Measurements from ENCODE around the gene CXCL14.
"Not testable (repeated sequence)": the region's sequence is repeated elsewhere in the genome, so short reads cannot be mapped to it uniquely, and the experiment has no call there.

The CXCL14 gene

GRCh38 chr5:135543001-135543484, 35.7 kb downstream of the CXCL14 start:
- DNase-seq (ENCODE audit: low spot score), result no peak

GRCh38 chr5:135541807-135542502, 36.8 kb downstream of the CXCL14 start:
- no peak for DNase-seq (ENCODE audit: low spot score)

- DNase-seq (ENCODE audit: low spot score), result no peak
Observed at GRCh38 chr5:135539430-135540005, 39.3 kb downstream of the CXCL14 start.

GRCh38 chr5:135538261-135538660, 40.5 kb downstream of the CXCL14 start:
- DNase-seq (ENCODE audit: low spot score), result no peak

GRCh38 chr5:135537745-135538144, 41.0 kb downstream of the CXCL14 start:
- no peak for DNase-seq (ENCODE audit: low spot score)

GRCh38 chr5:135537271-135537670, 41.5 kb downstream of the CXCL14 start:
- no peak for DNase-seq (ENCODE audit: low spot score)

GRCh38 chr5:135535820-135536801, 42.7 kb downstream of the CXCL14 start, which contains the start of gene NEUROG1:
NEUROG1 (minus strand) TSS chr5:135535964; CDS start chr5:135535690, 274 bp downstream.
- no peak for DNase-seq (ENCODE audit: low spot score)

GRCh38 chr5:135535420-135535819, 43.4 kb downstream of the CXCL14 start:
- DNase-seq (ENCODE audit: low spot score), result no peak

- no peak for DNase-seq (ENCODE audit: low spot score)
Observed at GRCh38 chr5:135534609-135535419, 44.0 kb downstream of the CXCL14 start.

GRCh38 chr5:135533794-135534193, 45.0 kb downstream of the CXCL14 start:
- no peak for DNase-seq (ENCODE audit: low spot score)

GRCh38 chr5:135533334-135533733, 45.5 kb downstream of the CXCL14 start:
- DNase-seq (ENCODE audit: low spot score), result no peak

GRCh38 chr5:135529576-135529975, 49.2 kb downstream of the CXCL14 start:
- not testable (repeated sequence) for DNase-seq (ENCODE audit: low spot score)

GRCh38 chr5:135526924-135527323, 51.9 kb downstream of the CXCL14 start:
- DNase-seq (ENCODE audit: low spot score), result no peak

GRCh38 chr5:135521964-135522363, 56.8 kb downstream of the CXCL14 start:
- no peak for DNase-seq (ENCODE audit: low spot score)

All from globus pallidus (tissue), 1 donor.